ENCODE measurements around the gene MMP7. TPM values are rescaled to one million over a fixed set of nuclear protein-coding genes. Genes with fewer than 3 reads are reported as not detected.
A peak's percentile ranks its signal among the peaks of the same experiment; 100 is the strongest.

The MMP7 gene
- total and polyA plus RNA-seq, 2 of the 4 experiments (the other 2 are of a cell fraction) = not detected

DNA sequence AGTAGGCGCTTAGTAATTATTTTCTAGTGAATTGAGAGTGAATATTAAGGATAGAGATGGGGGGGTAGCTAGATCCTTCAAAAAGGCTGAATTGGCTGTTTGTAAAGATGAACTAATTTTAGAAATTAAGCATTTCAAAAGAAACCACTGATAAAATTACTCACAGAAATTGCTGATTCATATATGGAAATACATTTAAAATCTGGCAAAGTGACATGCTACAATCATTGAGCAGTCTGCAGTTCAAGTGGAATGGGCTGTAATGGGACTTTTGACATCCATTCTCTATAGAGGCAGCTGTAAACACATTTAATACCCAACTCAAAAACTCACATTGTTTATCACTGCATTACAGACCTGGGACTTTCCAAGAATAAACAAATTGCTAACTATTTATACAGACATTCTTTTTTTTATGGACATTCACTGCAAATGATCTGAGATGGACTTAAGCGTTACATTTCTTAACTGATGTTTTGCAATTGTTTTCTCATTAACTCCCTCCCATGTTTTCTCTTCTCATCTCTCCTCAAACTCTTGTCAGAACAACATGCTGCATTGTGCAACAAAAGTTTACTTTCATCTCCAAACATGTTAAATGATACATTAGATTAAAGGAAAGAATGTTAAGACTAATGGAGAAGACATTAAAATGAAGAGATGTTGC is 42.1 kb upstream of the MMP7 start:
- Histone ChIP-seq H2BK120ac (ENCODE audit: low read depth, low read length) (no peak overlapping the region), H3K27ac (ENCODE audit: insufficient read depth, low read length) (no peak overlapping the region), H3K18ac (ENCODE audit: low read depth, low read length) (no peak overlapping the region), H2AFZ (replicated peaks; ENCODE audit: low read length, poor library complexity) (no peak overlapping the region), H3K14ac (replicated peaks; ENCODE audit: low read depth, low read length) (no peak overlapping the region), H3K4me1 (ENCODE audit: control insufficient read depth, insufficient read depth, low read length) (no peaks in the 10 kb centered on the region), H2AK5ac (ENCODE audit: low read depth, low read length) (no peak overlapping the region), H3K9me3 (ENCODE audit: control insufficient read depth, insufficient read depth, low read length) (no peaks in the 10 kb centered on the region), H4K91ac (ENCODE audit: insufficient read depth, low read depth, low read length) (no peak overlapping the region), H3K27me3 (ENCODE audit: control insufficient read depth, insufficient read depth, low read length) (no peaks in the 10 kb centered on the region), H3K4me3 (ENCODE audit: insufficient read depth, low read depth, low read length) (no peak overlapping the region), H2BK15ac (ENCODE audit: low read depth, low read length) (no peak overlapping the region), H3K36me3 (ENCODE audit: control insufficient read depth, insufficient read depth, low read length) (no peaks in the 10 kb centered on the region), H3K56ac (ENCODE audit: extremely low read depth, insufficient read depth, low read length) (no peak overlapping the region), H2BK5ac (ENCODE audit: low read depth, low read length, poor library complexity, severe bottlenecking) (no peak overlapping the region), H3K4ac (ENCODE audit: low read depth, low read length) (no peak overlapping the region), H4K5ac (ENCODE audit: low read depth, low read length) (no peak overlapping the region), H4K20me1 (ENCODE audit: insufficient read depth, low read length) (no peaks in the 10 kb centered on the region), H3K9ac (ENCODE audit: low read depth, low read length) (no peak overlapping the region), H3K23ac (ENCODE audit: low read depth, low read length) (no peak overlapping the region), H3K9me1 (ENCODE audit: insufficient read depth, low read length) (no peaks in the 10 kb centered on the region), H4K8ac (ENCODE audit: low read depth in 2 of 2, low read length in 2 of 2) (no peak overlapping the region), H3K79me1 (ENCODE audit: low read depth in 1 of 2, low read length in 2 of 2) (no peaks in the 10 kb centered on the region), H3K4me2 (ENCODE audit: low read depth, low read length) (no peak overlapping the region), H2AK9ac (replicated peaks; ENCODE audit: low read depth, low read length, poor library complexity) (no peak overlapping the region), H2BK20ac (ENCODE audit: low read depth, low read length) (no peak overlapping the region)
- DNase-seq (peak; percentile 7), ATAC-seq (ENCODE audit: low read depth) (no peak)
- CTCF ChIA-PET = no interaction called here
- WGBS, 2 experiments (ENCODE audit: extremely low coverage in 2 of 2, insufficient read length in 1 of 2) = 80% methylated on average over 1 of the region's 2 CpGs; no CpG with 5 or more reads in 1 of the 2 experiments
- POLR2A ChIA-PET (ENCODE audit: unreplicated experiment) = no interaction called here
- intact Hi-C loops (cut with micrococcal nuclease) = no loop called here
- BruUV-seq (replicated peaks) = no TSS peak
- in situ Hi-C loops (cut with MboI; ENCODE audit: low sequenced_read_pairs) = no loop called here
- dilution Hi-C loops (cut with HindIII; ENCODE audit: low sequenced_read_pairs, unreplicated experiment) = no loop called here
- TF ChIP-seq MAZ (IDR thresholded peaks at IDR 0.05; ENCODE audit: borderline replicate concordance, low read depth, low read length) = no peak
- TF ChIP-seq FOS (IDR thresholded peaks at IDR 0.05; ENCODE audit: low read depth, low read length) = no peak
- TF ChIP-seq RAD21 (IDR thresholded peaks at IDR 0.05; ENCODE audit: low read length) = no peak
- TF ChIP-seq ELK1 (IDR thresholded peaks at IDR 0.05; ENCODE audit: borderline replicate concordance, low read depth, low read length) = no peak
- TF ChIP-seq POLR2A (IDR thresholded peaks at IDR 0.05; ENCODE audit: low read depth, low read length) = no peak
- TF ChIP-seq CEBPB (IDR thresholded peaks at IDR 0.05; ENCODE audit: low read depth, low read length) = no peak
- TF ChIP-seq MAFK (IDR thresholded peaks at IDR 0.05; ENCODE audit: low read depth, low read length) = no peak
- TF ChIP-seq CHD1 (IDR thresholded peaks at IDR 0.05; ENCODE audit: low read depth, low read length) = no peak
- TF ChIP-seq RCOR1 (IDR thresholded peaks at IDR 0.05; ENCODE audit: insufficient replicate concordance, low read length) = no peak
- no peak for TF ChIP-seq SMC3 (IDR thresholded peaks at IDR 0.05; ENCODE audit: low read depth, low read length)
- no peak for TF ChIP-seq RFX5 (IDR thresholded peaks at IDR 0.05; ENCODE audit: low read depth, low read length)
- no peak for TF ChIP-seq NFE2L2 (IDR thresholded peaks at IDR 0.05; ENCODE audit: low read depth, low read length)
- TF ChIP-seq USF2 (IDR thresholded peaks at IDR 0.05; ENCODE audit: low read depth, low read length) = no peak
- TF ChIP-seq CTCF (conservative IDR thresholded peaks at IDR 0.05; ENCODE audit: low read depth, low read length) = no peak
- no peak for TF ChIP-seq MXI1 (IDR thresholded peaks at IDR 0.05; ENCODE audit: borderline replicate concordance, low read depth, low read length)
- TF ChIP-seq BHLHE40 (IDR thresholded peaks at IDR 0.05; ENCODE audit: low read depth, low read length) = no peak
